Central memory CD8-positive, alpha-beta T cell (primary cell): ENCODE measurements around the gene APOL2.
"Not testable (repeated sequence)": the region's sequence is repeated elsewhere in the genome, so short reads cannot be mapped to it uniquely, and the experiment has no call there.

ENCODE experiments used
- ATAC-seq: fragments of 150-1000 bp; cut with Tn5 transposase; replicated peaks from 2 replicates; pipeline ENCODE4 v1.10.0; 2022; ENCODE audit warnings: mild to moderate bottlenecking, moderate FRiP score, moderate number of reproducible peaks; ENCODE audit not compliant: poor library complexity, severe bottlenecking; ENCODE audit errors: extremely low read depth
- DNase-seq, 2 donors: peaks; one replicate each; pipeline ENCODE4 v3.0.0; 2021; ENCODE audit warnings: low spot score in 2 of 2
- H3K27ac Mint-ChIP-seq: one replicate; pipeline ENCODE4 v1.8.0; 2022; ENCODE audit warnings: low read depth, mild to moderate bottlenecking, moderate library complexity, mixed read lengths
- H3K27me3 Mint-ChIP-seq: one replicate; pipeline ENCODE4 v1.8.0; 2022; ENCODE audit warnings: mixed read lengths
- H3K36me3 Mint-ChIP-seq: one replicate; pipeline ENCODE4 v1.8.0; 2022; ENCODE audit warnings: mild to moderate bottlenecking, moderate library complexity, mixed read lengths; ENCODE audit not compliant: insufficient read depth
- H3K4me1 Mint-ChIP-seq: one replicate; pipeline ENCODE4 v1.8.0; 2022; ENCODE audit warnings: mixed read lengths
- H3K4me3 Mint-ChIP-seq: one replicate; pipeline ENCODE4 v1.8.0; 2022; ENCODE audit warnings: mild to moderate bottlenecking, moderate library complexity, mixed read lengths
- H3K9me3 Mint-ChIP-seq: one replicate; pipeline ENCODE4 v1.8.0; 2022; ENCODE audit warnings: mixed read lengths

Gene APOL2

DNA sequence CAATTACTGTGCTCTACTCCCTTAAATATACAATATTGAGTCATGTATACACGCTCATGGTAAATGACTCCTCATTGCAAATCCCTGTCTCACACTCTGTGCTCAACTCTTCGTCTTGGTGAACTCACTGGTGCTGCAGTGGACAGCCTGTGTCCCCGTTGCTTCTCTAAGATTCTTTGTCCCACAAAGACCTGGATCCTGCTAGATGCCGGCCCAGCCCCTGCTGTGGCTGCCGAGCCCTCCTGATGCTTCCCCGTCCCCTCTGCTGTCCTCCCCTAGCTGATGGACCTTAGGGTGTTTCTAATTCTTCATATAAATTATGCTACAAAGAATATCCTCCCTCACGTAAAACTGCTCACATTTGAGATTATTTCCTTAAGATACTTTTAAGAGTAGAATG is 5.5 kb downstream of the APOL2 start:
- Mint-ChIP-seq H3K27me3 (no peaks in the 10 kb centered on the region), H3K36me3 (peaks cover 41% of the 10 kb centered on the region), H3K9me3 (no peaks in the 10 kb centered on the region), H3K4me3 (no peak overlapping the region), H3K4me1 (peaks cover 62% of the 10 kb centered on the region), H3K27ac (peak overlapping the region; percentile 87)
- ATAC-seq: no peak
- DNase-seq: no peak

DNA sequence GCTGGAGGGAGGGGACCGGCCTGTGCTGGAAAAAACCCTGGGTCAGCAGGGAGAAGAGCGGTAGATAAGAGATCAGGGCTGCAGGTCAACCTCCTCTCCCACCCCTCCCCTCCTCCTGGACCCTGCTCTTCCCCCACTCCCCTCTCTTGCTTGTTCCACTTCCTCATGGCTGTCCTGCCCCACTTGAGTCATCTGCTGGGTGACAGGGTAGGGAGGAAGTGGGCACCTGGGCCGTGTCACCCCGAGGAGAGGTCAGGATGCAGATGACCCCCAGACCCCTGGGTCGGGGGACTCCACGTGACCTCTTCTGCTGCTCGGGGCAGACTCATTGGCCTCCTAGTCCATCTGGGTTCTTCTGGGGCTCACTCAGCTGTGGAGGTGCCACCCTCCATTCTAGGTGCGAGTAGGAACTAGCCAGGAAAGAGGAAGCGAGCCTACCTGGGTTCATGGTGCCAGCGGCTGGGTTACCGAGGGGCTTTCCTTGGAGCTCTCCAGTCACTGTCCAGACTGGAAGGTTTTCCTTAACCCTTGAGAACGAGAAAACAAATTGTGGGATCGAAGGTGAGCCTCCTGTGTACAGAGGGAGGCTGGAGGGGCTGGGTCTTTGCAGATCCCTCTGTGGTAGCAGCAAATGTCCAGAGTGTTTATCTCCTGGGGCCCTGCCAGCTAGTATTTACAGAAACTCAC is 6.5 kb downstream of the APOL2 start:
- Mint-ChIP-seq H3K36me3 (peaks cover 43% of the 10 kb centered on the region), H3K9me3 (no peaks in the 10 kb centered on the region), H3K27me3 (no peaks in the 10 kb centered on the region), H3K27ac (peak overlapping the region; percentile 87), H3K4me3 (no peak overlapping the region), H3K4me1 (peaks cover 53% of the 10 kb centered on the region)
- DNase-seq: no peak
- ATAC-seq: no peak

- not testable (repeated sequence) for H3K4me3 Mint-ChIP-seq, DNase-seq, H3K27ac Mint-ChIP-seq, H3K9me3 Mint-ChIP-seq, H3K27me3 Mint-ChIP-seq, ATAC-seq
- Mint-ChIP-seq H3K36me3 (peaks cover 51% of the 10 kb centered on the region), H3K4me1 (peaks cover 47% of the 10 kb centered on the region)
Observed at GRCh38 chr22:36231051-36231450, 8.3 kb downstream of the APOL2 start.

- Mint-ChIP-seq H3K27ac (peak overlapping the region; percentile 65), H3K4me1 (peaks cover 33% of the 10 kb centered on the region), H3K36me3 (peaks cover 41% of the 10 kb centered on the region)
- DNase-seq, H3K9me3 Mint-ChIP-seq, H3K4me3 Mint-ChIP-seq, ATAC-seq, H3K27me3 Mint-ChIP-seq: not testable (repeated sequence)
Observed at GRCh38 chr22:36229649-36230048, 9.7 kb downstream of the APOL2 start.

- ATAC-seq (no peak), DNase-seq (no peak)
- peaks cover 38% of the 10 kb centered on the region for H3K36me3 Mint-ChIP-seq
- no peaks in the 10 kb centered on the region for H3K27me3 Mint-ChIP-seq
- H3K9me3 Mint-ChIP-seq: no peaks in the 10 kb centered on the region
- H3K27ac Mint-ChIP-seq: peak overlapping the region; percentile 65
- peaks cover 26% of the 10 kb centered on the region for H3K4me1 Mint-ChIP-seq
- H3K4me3 Mint-ChIP-seq: no peak overlapping the region
Observed at GRCh38 chr22:36228944-36229343, 10.4 kb downstream of the APOL2 start.

GRCh38 chr22:36228369-36228768 is 11.0 kb downstream of the APOL2 start:
- H3K27me3 Mint-ChIP-seq, H3K9me3 Mint-ChIP-seq, DNase-seq, H3K27ac Mint-ChIP-seq, H3K4me3 Mint-ChIP-seq, ATAC-seq: not testable (repeated sequence)
- peaks cover 37% of the 10 kb centered on the region for H3K36me3 Mint-ChIP-seq
- peaks cover 20% of the 10 kb centered on the region for H3K4me1 Mint-ChIP-seq

DNA sequence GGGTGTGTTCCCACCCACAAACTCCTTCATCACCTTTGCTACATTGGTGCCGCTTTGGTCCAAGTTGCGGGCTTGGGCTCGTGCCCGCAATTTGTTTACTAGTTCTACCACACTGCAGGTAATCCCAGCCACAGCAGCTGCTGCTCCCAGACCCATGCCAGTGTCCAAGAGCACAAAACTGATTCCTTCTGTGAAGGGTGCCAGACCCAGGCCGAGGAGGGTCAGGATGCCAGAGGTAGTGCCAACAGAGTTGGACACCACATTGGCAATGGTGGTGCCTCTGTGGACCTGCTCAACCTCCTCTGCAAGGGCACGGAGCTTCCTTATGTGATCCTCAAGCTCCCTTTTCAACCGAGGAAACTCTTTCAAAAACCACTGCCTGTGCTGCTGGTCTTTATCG is 11.5 kb downstream of the APOL2 start:
- H3K27ac Mint-ChIP-seq: no peak overlapping the region
- H3K9me3 Mint-ChIP-seq: no peaks in the 10 kb centered on the region
- no peak overlapping the region for H3K4me3 Mint-ChIP-seq
- H3K36me3 Mint-ChIP-seq: peaks cover 33% of the 10 kb centered on the region
- H3K27me3 Mint-ChIP-seq: no peaks in the 10 kb centered on the region
- no peak for DNase-seq
- peaks cover 18% of the 10 kb centered on the region for H3K4me1 Mint-ChIP-seq
- ATAC-seq: no peak

DNA sequence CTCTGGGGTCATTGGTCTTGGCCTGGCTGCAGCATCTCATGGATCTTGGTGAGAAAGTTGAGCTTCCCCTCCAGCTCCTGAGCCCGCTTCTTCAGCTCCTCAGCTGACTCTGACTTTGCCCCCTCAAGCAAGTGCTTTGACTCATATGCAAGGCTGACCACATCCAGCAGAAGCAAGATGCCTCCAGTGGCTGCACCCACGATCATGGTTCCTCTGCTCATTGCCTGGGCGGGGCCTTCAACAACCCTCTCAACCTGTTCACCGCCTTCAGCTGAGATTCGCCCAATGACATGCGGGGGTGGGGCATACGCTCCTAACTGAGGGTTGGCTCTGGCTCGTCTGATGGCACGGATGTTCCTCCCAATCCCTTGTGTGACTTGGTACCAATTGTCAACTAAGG is 11.9 kb downstream of the APOL2 start:
- Mint-ChIP-seq H3K9me3 (no peaks in the 10 kb centered on the region), H3K4me1 (peaks cover 14% of the 10 kb centered on the region), H3K4me3 (no peak overlapping the region), H3K27ac (no peak overlapping the region), H3K27me3 (no peaks in the 10 kb centered on the region), H3K36me3 (peaks cover 31% of the 10 kb centered on the region)
- DNase-seq (no peak), ATAC-seq (no peak)

DNA sequence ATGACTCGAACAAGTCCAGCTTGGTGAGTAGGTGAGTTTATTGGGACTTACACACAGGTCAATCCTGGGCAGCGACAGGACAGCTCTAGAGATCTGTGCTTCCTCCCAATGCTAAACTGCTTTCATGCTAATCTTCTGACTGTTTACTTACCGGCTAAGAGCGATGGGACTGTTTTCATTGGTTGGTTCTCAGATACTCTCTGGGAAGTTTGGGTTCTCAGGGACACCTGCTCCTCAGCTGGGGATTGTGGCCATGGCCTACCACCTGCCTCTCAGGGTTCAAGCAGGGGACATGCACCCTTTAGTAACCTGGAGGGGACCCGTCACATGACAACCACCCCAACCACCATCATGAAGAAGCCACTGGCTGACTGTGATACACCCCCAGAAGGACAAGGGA is 13.1 kb downstream of the APOL2 start:
- no peaks in the 10 kb centered on the region for H3K9me3 Mint-ChIP-seq
- no peak for DNase-seq
- peak overlapping the region; percentile 26 for H3K27ac Mint-ChIP-seq
- peaks cover 15% of the 10 kb centered on the region for H3K4me1 Mint-ChIP-seq
- H3K4me3 Mint-ChIP-seq: no peak overlapping the region
- peaks cover 25% of the 10 kb centered on the region for H3K36me3 Mint-ChIP-seq
- ATAC-seq: no peak
- H3K27me3 Mint-ChIP-seq: no peaks in the 10 kb centered on the region

DNA sequence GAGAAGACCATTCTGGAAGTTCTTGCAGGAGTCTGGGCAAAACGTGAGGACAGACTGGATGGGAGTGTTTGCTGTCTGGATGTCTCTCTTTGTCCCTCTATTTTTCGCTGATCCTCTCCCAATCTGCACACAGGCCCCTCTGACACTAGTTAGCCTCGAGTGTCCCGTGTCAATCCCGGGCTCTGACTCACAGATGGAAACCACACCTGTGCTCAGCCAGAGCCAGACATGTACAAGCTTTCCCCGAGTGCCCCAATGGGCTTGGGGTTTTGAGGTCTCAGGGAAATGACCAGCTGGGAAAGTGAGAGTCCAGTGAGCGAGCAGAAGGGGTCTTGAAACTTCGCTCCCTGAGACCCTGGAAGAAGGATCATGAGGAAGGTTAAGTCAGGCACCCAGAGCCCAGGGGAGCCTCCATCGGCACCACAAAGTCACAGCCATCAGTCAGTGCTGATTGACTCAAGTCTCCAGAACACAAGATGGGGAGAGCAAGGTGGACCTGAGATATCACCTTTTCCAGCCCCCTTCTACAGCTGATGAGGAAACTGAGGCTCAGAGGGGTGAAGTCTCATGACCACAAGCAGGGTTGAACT is 13.9 kb downstream of the APOL2 start:
- Mint-ChIP-seq H3K27ac (no peak overlapping the region), H3K4me3 (no peak overlapping the region), H3K9me3 (no peaks in the 10 kb centered on the region), H3K27me3 (no peaks in the 10 kb centered on the region), H3K36me3 (peaks cover 23% of the 10 kb centered on the region), H3K4me1 (peaks cover 15% of the 10 kb centered on the region)
- ATAC-seq: no peak
- no peak for DNase-seq

DNA sequence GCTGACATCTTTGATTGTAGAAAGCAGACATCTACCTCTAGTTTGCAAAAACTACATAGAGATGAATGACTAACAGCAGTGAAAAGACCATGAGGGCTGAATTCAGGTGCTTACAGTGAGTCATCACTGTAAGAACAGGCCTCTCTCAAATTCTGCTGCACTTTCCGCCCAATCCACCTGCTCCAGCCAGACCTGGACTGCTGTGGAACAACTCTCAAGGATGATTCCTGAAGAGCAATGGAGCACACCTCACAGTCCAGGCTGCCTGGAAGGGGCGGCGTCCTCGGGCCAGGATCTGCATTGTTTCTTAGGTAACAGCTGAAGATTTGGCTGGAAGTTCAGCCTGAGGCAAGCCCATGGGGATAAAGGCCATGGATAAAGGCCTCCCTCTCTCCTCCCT is 15.1 kb downstream of the APOL2 start:
- Mint-ChIP-seq H3K9me3 (no peaks in the 10 kb centered on the region), H3K36me3 (peaks cover 15% of the 10 kb centered on the region), H3K4me1 (peaks cover 15% of the 10 kb centered on the region), H3K27ac (no peak overlapping the region), H3K4me3 (no peak overlapping the region), H3K27me3 (peaks cover 2% of the 10 kb centered on the region)
- DNase-seq (no peak), ATAC-seq (no peak)

GRCh38 chr22:36223504-36223903 is 15.8 kb downstream of the APOL2 start:
- DNase-seq (no peak), ATAC-seq (no peak)

DNA sequence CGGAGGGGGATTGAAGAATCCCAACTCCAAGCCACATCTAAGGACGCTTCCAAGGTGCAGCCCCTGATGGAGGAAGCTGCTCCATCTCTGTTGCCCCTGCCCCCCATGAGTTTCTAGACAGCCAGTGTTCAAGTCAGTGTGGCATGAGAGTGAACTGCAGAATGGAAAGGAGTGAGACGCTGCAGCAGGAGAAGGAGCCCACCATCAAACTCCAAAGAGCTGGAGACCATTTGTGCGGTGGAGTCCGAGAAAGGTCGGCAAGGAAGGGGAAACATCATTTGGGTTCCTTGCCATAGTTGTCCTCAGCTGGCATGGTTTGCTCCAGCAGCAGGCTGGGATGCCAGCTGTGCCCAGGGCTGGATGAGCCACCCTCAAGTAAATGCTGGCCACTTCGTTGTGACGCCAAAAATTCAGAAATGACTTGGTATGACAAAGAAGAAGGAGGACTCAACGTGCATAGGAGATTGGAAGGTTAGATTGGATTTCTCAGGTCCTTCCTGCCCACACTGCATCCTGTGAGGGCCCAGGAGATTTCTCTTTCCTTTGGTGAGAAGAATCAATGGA is 16.4 kb downstream of the APOL2 start:
- Mint-ChIP-seq H3K4me1 (peaks cover 15% of the 10 kb centered on the region), H3K36me3 (peaks cover 9% of the 10 kb centered on the region), H3K9me3 (no peaks in the 10 kb centered on the region), H3K27me3 (peaks cover 15% of the 10 kb centered on the region), H3K27ac (no peak overlapping the region), H3K4me3 (no peak overlapping the region)
- DNase-seq: no peak
- ATAC-seq: no peak

More at GRCh38 chr22:36223504-36223903, 15.8 kb downstream of the APOL2 start:
- Mint-ChIP-seq H3K4me1 (peaks cover 15% of the 10 kb centered on the region), H3K9me3 (no peaks in the 10 kb centered on the region), H3K36me3 (peaks cover 14% of the 10 kb centered on the region), H3K27ac (no peak overlapping the region), H3K27me3 (peaks cover 9% of the 10 kb centered on the region), H3K4me3 (no peak overlapping the region)
